Parathyroid adenoma (tissue), 2 donors: ENCODE measurements around the gene BAZ2B.

Experiments
- H2AFZ ChIP-seq: fragments of 300-600 bp; sonication (generic); one replicate; pipeline ENCODE4 v1.7.0; 2017; ENCODE audit warnings: antibody characterized with exemption, mild to moderate bottlenecking
- H3K27ac ChIP-seq: fragments of 300-600 bp; sonication (generic); one replicate; pipeline ENCODE4 v1.7.0; 2017
- H3K27me3 ChIP-seq: fragments of 300-600 bp; sonication (generic); one replicate; pipeline ENCODE4 v1.7.0; 2017; ENCODE audit warnings: low read length; ENCODE audit not compliant: control insufficient read depth, insufficient read depth
- H3K36me3 ChIP-seq: fragments of 300-600 bp; sonication (generic); one replicate; pipeline ENCODE4 v1.7.0; 2017; ENCODE audit warnings: low read length; ENCODE audit not compliant: control insufficient read depth, insufficient read depth
- H3K4me1 ChIP-seq: fragments of 300-600 bp; sonication (generic); one replicate; pipeline ENCODE4 v1.7.0; 2017; ENCODE audit warnings: control low read depth
- H3K4me2 ChIP-seq: fragments of 300-600 bp; sonication (generic); one replicate; pipeline ENCODE4 v1.7.0; 2017; ENCODE audit warnings: low read length
- H3K4me3 ChIP-seq: fragments of 300-600 bp; sonication (generic); one replicate; pipeline ENCODE4 v1.7.0; 2017; ENCODE audit warnings: low read depth, low read length
- H3K79me2 ChIP-seq: fragments of 300-600 bp; sonication (generic); one replicate; pipeline ENCODE4 v1.7.0; 2017; ENCODE audit warnings: control low read depth
- H3K9ac ChIP-seq: fragments of 300-600 bp; sonication (generic); one replicate; pipeline ENCODE4 v1.7.0; 2017; ENCODE audit warnings: mild to moderate bottlenecking
- H3K9me3 ChIP-seq: fragments of 300-600 bp; sonication (generic); one replicate; pipeline ENCODE4 v1.7.0; 2017; ENCODE audit warnings: low read length; ENCODE audit not compliant: control insufficient read depth
- CTCF ChIP-seq: fragments of 300-600 bp; sonication (generic); IDR thresholded peaks from one replicate; pipeline ENCODE4 v1.7.0; 2017; ENCODE audit warnings: antibody characterized with exemption, mild to moderate bottlenecking
- donor health status: primary hyperparathyroidism.

Gene BAZ2B

DNA sequence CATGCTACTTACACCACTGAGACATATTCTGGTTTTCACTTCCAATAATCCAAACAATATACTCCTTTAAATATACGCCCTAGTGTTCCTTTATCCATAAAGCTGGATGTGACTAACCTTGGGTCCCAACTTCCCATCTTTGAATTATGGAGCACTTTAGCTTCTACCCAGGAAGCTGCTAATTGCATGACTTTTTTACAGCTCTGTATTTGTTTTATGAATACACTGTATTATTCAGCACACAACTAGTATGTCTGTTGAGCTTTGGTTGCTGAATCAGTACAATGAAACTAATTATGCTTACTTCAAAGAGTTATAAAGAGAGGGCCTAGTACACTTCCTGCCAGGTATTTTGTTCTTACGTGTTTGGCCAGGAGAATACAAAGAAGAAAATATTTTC, 118.5 kb downstream of the BAZ2B start:
- Histone ChIP-seq H3K9ac (no peak overlapping the region), H2AFZ (no peak overlapping the region), H3K36me3 (no peaks in the 10 kb centered on the region), H3K9me3 (no peaks in the 10 kb centered on the region), H3K27ac (no peak overlapping the region), H3K27me3 (no peaks in the 10 kb centered on the region), H3K4me3 (no peak overlapping the region), H3K79me2 (peaks cover 22% of the 10 kb centered on the region), H3K4me2 (no peak overlapping the region), H3K4me1 (no peaks in the 10 kb centered on the region)
- no peak for TF ChIP-seq CTCF

DNA sequence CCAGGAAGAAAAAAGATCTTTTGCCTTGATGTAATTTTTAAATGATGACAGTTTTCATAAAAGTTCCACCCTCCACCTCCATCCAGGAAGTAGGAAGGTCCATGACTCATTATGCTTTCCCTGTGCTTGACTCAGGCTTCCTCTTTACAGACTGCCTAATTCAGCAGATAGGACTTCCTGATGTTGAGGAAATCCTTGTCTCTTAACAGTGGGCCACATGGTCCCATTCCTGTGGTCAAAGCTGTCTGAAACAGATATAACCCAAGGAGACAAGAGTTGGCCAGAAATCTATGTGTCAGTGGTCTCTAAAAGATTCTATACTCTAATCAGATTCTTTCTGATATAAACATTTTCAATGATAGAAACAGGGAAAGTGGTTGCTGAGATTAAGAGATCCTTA, 119.1 kb downstream of the BAZ2B start:
- Histone ChIP-seq H3K79me2 (peaks cover 22% of the 10 kb centered on the region), H3K27ac (no peak overlapping the region), H2AFZ (no peak overlapping the region), H3K36me3 (no peaks in the 10 kb centered on the region), H3K4me3 (no peak overlapping the region), H3K4me1 (no peaks in the 10 kb centered on the region), H3K4me2 (no peak overlapping the region), H3K9ac (no peak overlapping the region), H3K27me3 (no peaks in the 10 kb centered on the region), H3K9me3 (no peaks in the 10 kb centered on the region)
- no peak for TF ChIP-seq CTCF

DNA sequence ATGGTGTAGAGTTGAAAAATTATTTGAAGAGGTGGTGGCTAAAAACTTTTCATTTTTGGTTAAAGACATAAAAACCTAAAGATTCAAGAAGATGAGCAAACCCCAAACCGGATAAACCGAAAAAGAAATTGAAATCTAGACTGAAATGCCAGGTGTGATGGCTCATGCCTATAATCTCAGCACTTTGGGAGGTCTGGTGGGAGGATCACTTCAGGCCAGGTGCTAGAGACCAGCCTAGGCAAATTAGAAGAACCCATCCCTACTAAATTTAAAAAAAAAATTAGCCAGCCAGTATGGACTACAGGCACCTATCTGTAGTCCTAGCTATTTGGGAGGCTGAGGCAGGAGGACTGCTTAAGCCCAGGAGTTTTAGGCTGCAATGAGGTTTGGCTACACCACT, 126.9 kb downstream of the BAZ2B start:
- Histone ChIP-seq H3K9me3 (no peaks in the 10 kb centered on the region), H2AFZ (no peak overlapping the region), H3K27me3 (no peaks in the 10 kb centered on the region), H3K27ac (no peak overlapping the region), H3K9ac (no peak overlapping the region), H3K79me2 (peaks cover 11% of the 10 kb centered on the region), H3K4me3 (no peak overlapping the region), H3K4me2 (no peak overlapping the region), H3K36me3 (no peaks in the 10 kb centered on the region), H3K4me1 (no peaks in the 10 kb centered on the region)
- TF ChIP-seq CTCF, result no peak

GRCh38 chr2:159484532-159484931, 131.8 kb downstream of the BAZ2B start:
- H3K27me3 ChIP-seq, result no peaks in the 10 kb centered on the region
- TF ChIP-seq CTCF, result no peak
- H3K36me3 ChIP-seq, result no peaks in the 10 kb centered on the region
- H2AFZ ChIP-seq, result no peak overlapping the region
- H3K9me3 ChIP-seq, result no peaks in the 10 kb centered on the region
- H3K4me2 ChIP-seq, result no peak overlapping the region
- H3K4me3 ChIP-seq, result no peak overlapping the region
- no peak overlapping the region for H3K27ac ChIP-seq
- peaks cover 6% of the 10 kb centered on the region for H3K79me2 ChIP-seq
- H3K4me1 ChIP-seq, result no peaks in the 10 kb centered on the region
- H3K9ac ChIP-seq, result no peak overlapping the region

GRCh38 chr2:159476329-159476728, 140.0 kb downstream of the BAZ2B start:
- Histone ChIP-seq H2AFZ (no peak overlapping the region), H3K79me2 (peaks cover 11% of the 10 kb centered on the region), H3K4me3 (no peak overlapping the region), H3K4me1 (no peaks in the 10 kb centered on the region), H3K27me3 (no peaks in the 10 kb centered on the region), H3K36me3 (no peaks in the 10 kb centered on the region), H3K27ac (no peak overlapping the region), H3K9me3 (no peaks in the 10 kb centered on the region), H3K4me2 (no peak overlapping the region), H3K9ac (no peak overlapping the region)
- no peak for TF ChIP-seq CTCF
